NOMO-1 treated with dmso at 0.1 percent for 144 hours (cell line): ENCODE measurements around the gene IGDCC3.

Source experiments
- DNase-seq: peaks from one replicate; lab custom pipeline; 2025; ENCODE audit not compliant: unreplicated experiment; lab: John Stamatoyannopoulos, UW

Gene IGDCC3

GRCh38 chr15:65329288-65329983 lies 48.4 kb downstream of the IGDCC3 start:
- no peak for DNase-seq

GRCh38 chr15:65328506-65329287 lies 49.1 kb downstream of the IGDCC3 start:
- DNase-seq = no peak

GRCh38 chr15:65327651-65328393 lies 50.0 kb downstream of the IGDCC3 start:
- DNase-seq = peak; percentile 1

- no peak for DNase-seq
These were observed 51.0 kb downstream of the IGDCC3 start for GRCh38 chr15:65326818-65327217.

- DNase-seq = no peak
These were observed 51.7 kb downstream of the IGDCC3 start for GRCh38 chr15:65326117-65326526.

- DNase-seq = no peak
These were observed 54.7 kb downstream of the IGDCC3 start for GRCh38 chr15:65323071-65323511.

GRCh38 chr15:65318870-65319356 lies 58.9 kb downstream of the IGDCC3 start:
- peak; percentile 73 for DNase-seq

- no peak for DNase-seq
These were observed 65.3 kb downstream of the IGDCC3 start for GRCh38 chr15:65312400-65312916.

GRCh38 chr15:65311760-65312159 lies 66.0 kb downstream of the IGDCC3 start:
- no peak for DNase-seq

GRCh38 chr15:65310431-65311137 lies 67.2 kb downstream of the IGDCC3 start:
- peak; percentile 14 for DNase-seq

- DNase-seq = no peak
These were observed 67.9 kb downstream of the IGDCC3 start for GRCh38 chr15:65309882-65310418.

- DNase-seq = no peak
These were observed 69.8 kb downstream of the IGDCC3 start for GRCh38 chr15:65307978-65308377.

GRCh38 chr15:65306551-65306950 lies 71.3 kb downstream of the IGDCC3 start:
- DNase-seq = no peak

- DNase-seq = no peak
These were observed 72.0 kb downstream of the IGDCC3 start for GRCh38 chr15:65305776-65306175.

- no peak for DNase-seq
These were observed 72.5 kb downstream of the IGDCC3 start for GRCh38 chr15:65305150-65305758.

GRCh38 chr15:65304381-65305149 lies 73.2 kb downstream of the IGDCC3 start, which contains the start of gene RNU5B-1:
Gene RNU5B-1, plus strand, starts transcription at chr15:65304677.
- peak; percentile 89 for DNase-seq

GRCh38 chr15:65303687-65304380 lies 74.0 kb downstream of the IGDCC3 start:
- no peak for DNase-seq

- DNase-seq = no peak
These were observed 75.7 kb downstream of the IGDCC3 start for GRCh38 chr15:65302061-65302460.
